ENCODE measurements around the gene PAK6.

- TF ChIP-seq POLR2A (IDR thresholded peaks at IDR 0.05) (no peak), CTCF (IDR thresholded peaks at IDR 0.05) (no peak)
Measured at GRCh38 chr15:40238532-40239403, at the start of gene PAK6.
